ENCODE results near the gene TTLL8.

Gene TTLL8

DNA sequence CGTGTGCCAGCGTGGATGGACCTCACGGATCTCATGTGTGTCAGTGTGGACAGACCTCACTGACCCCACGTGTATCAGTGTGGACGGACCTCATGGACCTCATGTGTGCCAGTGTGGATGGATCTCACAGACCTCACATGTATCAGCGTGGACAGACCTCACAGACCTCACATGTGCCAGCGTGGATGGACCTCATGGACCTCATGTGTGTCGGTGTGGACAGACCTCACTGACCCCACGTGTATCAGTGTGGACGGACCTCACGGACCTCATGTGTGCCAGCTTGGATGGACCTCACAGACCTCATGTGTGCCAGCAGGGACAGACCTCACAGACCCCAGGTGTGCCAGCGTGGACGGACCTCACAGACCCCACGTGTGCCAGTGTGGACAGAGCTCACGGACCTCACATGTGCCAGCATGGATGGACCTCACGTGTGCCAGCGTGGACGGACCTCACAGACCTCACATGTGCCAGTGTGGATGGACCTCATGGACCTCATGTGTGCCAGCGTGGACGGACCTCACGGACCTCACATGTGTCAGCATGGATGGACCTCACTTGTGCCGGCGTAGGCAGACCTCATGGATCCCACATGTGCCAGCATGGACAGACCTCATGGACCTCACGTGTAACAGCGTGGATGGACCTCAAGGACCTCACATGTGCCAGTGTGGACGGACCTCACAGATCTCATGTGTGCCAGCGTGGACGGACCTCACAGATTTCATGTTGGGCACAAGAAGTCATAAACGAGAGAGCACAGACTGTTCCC, 18.2 kb downstream of the TTLL8 start:
- DNase-seq = no peak

DNA sequence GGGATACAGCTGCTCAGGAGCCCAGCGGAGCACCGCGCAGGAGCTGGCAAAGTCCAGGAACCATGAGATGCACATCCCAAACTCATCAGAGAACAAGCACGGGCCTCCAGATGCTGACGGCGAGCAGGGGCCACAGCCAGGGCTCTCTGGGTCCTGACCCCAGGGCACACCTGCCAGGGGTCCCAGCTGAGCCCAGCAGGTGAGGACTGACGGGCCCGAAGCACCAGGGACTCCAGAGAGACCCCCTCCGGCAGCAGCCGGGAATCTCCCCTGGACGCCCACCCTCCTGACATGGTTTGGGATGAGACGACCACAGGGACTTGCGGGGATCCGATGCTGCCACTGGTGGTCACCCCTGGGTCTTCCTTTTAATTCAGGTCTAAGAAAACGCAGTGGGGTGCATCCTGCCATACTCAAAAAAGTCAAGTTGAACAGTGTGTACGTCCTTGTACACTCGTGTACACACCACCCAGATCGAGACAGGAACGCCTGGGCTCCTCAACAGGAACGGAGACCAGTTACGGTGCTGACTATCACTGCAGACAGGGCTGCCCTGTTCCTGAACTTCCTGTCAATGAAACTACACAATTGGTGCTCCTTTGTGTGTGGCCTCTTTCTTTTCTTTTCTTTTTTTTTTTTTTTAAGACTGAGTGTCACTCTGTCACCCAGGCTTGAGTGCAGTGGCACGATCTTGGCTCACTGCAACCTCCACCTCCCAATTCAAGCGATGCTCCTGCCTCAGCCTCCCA, 21.9 kb downstream of the TTLL8 start:
- no peak for DNase-seq

DNA sequence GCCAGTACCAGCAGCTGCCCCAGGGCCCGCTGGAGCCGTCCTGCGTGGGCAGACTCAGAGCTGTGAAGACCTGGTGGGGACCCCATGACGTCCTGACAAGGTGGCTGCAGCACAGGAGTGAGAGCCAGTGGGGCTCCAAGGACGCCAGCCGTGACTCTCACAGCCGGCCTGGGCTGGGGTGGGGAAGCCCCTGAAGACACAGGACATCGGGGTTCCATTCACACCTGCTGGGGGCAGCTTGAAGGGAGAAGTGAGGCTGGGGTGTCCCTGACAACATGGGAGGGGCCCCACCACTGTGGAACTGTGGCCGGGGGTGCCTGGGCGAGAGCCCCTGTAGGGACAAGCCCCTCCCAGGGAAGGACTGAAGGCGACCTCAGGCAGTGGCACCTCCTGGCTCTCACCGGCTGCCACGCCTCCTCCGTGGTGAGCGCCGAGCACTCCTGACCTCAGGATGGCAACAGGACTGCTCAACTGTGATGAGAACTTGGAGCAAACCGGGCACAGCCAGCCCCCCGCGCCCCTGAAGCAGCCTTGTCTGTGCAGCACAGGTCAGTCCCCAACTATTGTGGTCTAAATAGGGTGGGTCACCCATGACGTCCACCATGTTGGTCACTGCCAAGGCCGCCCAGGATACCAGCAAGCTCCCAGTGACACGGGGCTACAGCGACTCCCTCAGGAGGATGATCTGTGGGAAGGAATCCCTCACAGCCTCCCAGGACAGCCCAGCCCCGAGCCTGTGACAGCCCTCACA, 22.8 kb downstream of the TTLL8 start:
- no peak for DNase-seq

DNA sequence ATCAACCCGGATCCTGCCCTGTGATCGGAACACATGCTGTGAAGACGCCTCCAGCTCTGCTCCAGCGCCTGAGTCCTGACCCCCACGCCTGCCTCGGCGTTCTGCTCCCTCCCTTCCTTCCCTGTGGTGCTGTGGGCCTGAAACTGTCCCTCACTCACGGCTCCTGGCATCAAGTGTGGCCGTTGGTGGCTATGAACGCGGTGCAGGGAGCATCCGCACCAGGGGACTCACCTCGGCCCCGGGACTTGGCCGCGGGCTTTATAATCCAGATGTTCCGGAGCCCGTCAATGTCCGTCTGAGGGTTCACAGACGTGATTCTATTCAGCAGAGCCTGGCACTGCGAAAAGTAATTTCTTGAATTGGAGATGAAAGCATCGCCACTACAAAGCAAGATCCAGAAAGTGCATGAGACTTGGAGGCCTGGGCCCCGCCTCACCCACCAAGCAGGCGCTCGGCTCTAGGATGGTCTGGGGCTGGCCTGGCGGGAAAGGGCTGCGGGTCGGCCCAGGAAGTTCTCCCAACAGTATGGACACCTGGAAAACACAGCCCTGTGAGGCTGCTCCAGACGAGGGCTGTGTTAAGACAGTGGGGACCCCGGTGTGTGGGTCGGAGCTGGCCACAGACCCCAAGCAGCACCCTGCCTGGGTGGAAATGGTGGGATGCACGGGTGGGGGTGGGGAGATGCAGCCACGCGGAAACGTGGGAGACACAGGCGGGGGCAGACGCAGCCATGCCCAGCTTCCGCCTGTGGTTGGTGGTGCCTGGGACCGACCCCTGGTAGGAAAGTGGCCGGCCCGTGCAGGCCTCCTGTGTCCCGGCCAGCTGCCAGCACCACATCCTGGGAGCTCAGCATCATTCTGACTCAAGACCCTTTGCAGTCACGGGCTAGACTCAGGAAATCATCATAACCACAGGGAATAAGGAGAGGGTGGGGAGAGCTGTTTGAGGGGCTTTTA, 23.7 kb downstream of the TTLL8 start:
- no peak for DNase-seq

DNA sequence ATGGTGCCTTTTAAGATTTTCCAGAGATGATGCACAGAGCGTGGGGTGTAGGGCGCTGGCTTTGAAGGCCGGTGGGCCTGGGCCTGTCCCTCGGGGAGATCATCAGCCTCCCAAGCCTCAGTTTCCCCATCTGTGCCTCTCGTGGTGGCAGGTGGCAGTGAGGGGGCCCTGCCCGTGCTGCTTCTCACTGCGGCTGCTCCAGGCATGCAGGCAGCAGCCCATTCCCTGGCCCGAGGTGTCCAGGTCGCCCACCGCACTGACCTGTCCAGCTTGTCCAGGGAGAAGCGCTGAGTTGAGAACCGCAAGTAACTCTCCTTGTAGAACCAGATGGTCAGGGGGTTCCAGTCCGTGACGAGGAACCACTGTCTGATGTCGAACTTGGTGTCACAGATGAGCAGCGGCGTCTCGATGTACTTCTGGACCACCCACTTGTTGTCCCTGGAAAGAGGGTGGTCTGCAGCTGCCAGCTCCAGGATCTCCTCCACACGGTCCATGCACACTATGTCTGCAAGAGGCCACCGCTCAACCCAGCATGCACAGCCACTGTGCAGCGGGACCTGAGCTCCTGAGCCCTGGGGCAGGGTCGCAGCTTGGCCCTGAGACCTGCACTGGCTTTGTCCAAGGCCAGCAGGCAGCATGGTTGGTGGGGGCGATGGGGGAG, 25.0 kb downstream of the TTLL8 start:
- no peak for DNase-seq

DNA sequence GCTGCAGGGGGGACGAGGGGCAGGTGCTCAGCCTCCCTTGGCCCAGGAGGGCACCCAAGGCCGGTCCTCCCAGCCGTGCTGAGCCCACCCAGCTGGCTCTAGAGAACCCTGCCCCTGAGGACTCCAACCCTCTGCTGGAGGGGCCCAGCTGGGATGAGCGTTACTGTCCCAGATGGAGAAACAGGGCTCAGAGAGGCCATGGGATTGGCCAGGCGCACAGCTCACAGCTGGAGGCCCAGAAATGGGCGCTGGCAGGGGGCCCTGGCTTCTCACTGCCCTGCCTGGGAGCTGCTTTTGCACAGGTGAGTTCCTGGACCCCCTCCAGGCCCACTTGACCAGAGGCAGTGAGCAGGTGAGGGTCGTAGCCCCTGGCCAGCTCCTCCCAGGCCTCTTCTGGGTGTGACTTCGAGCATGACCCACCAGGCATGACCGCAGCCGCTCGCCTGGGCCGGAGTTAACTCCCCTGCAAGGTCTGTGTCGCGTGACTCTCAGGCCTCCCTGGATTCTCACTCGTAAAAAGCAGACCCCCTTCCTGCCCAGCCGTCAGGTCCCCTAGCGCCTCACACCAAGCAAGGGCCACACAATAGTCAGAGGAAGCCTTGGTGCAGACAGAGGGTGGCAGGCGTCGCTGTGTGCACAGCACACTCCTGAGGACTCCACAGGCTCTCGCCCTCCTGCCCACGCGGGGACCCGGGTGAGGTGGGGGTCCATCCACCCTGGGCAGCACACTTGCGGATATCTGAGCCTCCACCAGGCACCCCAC, 25.8 kb downstream of the TTLL8 start:
- DNase-seq = no peak

DNA sequence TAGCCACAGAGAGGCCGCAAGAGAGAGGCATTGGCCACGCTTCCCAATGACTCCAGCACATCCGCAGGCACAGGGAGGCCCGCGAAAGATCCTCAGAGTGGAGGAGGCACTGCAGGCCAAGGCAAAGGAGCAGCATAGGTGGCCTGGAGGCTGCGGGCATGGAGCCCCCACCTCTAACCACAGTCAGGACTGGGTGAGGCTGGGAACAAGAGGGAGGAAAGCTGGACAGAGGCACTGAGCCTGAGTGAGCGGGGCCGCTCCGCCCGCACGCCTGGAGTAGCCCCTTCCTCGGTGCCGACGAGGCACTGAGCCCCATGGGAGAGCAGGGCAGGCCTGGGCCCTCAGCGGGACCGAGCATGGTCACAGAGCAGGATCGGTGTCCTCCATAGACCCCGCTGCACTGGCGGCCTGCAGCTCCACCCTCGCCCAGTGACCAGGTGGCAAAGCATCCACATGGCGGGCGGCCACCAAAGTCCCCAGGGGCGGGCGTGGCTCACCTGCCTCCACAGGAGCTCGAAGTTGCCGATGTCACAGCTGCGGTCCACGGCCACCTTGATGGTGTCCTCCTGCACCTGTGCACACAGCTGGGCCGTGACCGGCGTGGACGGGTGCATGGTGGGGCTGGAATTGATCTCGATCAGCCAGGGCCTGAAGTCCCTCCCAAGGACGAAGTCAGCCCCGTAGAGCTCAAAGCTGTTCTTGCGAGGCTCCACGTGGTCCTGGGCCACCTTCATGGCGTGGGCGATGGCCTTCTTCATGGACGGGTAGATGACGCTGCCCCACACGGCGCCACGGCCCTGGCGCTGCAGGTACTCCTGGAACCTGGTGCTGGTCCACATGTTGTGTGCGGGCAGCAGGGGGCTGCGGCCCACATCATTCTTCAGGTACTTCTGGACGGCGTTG, 26.7 kb downstream of the TTLL8 start:
- no peak for DNase-seq

DNA sequence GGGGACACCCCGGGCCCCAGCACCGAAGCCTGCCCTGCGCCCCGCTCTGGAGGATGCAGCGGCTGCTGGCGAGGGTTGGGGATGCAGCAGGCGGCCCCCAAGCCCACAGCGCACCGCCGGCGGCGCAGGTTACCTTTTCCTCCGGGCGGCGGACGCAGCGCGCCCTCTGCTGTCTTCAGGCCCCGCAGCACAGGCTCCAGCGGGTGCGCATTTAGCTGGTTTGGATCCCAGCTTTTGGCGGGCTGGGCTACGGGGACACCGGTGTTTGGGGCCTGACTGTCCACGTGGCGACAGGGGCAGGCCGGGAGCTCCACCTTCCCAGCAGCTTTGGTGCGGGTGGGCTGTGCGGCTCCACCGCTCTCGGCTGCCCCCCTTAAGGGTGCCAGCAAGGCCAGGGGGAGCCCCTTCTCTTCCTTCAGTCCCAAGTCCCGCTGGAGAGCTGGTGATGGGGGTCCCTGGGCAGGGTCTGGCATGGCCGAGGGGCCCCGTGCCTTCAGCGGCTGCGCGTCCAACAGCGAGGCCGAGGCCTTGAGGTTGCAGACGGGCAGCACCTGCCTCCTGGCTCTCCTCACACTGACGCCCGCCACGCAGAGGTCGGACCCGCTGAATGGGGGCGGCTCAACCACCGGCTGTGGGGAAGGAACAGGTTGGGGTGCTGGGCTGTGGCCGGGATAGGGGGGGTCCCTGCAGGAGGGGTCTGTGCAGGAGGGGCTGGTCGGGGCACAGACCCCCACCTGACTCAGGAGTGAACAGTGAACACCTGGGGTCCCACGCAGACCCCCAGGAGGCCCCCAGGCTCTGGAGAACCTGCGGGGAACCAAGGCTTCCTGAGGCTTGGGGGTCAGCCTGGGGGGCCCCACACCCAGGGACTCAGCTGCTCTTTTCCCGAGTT, 27.6 kb downstream of the TTLL8 start:
- DNase-seq = no peak

DNA sequence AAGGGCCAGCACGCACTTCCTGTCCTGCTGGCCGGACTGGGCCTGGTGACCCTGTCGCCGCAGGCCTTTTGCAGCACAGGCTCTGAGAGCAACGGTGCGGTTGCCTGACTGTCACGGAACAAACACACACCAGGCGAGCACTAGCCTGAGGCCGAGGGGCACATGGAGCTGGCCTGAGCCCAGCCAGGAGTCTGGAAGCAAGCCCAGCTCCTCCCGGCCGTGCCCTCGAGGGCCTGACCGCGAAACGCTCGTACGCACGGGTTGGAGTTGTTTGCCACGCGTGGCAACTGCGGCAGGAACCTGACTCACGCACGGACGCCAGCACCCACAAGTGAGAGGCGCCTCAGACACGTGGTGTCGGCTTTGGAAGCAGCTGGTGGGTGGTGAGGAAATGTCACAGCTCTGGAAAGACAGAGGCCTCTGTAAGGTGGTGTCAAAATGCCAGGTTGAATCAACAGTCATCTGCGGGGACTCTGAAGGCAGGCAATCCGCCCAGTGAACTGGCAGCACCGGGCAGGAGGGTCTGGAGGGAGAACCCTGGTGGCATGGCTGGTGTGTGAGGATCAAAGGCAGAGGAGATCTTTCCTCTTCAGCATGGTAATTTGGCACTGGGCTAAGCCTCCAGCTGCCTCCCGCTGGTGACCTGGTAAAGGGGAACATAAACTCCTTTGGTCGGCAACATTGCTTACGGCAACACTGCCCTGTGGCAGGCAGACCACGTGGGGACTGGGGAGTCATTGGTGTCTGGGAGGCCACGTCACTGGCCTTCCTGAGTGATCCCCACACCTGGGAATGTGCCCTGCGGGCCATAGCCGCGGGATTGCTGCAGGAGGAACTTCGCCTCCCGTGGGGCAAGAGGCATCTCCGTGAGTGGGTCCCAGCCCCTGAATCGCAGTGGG, 30.2 kb downstream of the TTLL8 start:
- no peak for DNase-seq

DNA sequence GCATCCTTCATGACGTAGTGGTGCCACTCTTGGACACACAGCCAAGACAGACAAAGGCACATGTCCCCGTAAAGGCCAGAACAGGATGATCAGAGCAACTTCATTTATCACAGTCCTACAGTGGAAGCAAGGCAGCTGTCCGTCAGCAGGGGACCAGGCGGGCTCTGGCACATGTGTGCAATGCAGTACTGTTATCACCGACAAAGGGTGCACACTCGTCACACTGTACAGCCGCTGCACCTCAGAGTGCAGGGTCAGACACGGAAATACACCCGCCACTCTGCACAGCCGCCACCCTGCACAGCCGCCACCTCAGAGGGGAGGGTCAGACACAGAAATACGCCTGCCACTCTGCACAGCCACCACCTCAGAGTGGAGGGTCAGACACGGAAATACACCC, 32.1 kb downstream of the TTLL8 start:
- no peak for DNase-seq

DNA sequence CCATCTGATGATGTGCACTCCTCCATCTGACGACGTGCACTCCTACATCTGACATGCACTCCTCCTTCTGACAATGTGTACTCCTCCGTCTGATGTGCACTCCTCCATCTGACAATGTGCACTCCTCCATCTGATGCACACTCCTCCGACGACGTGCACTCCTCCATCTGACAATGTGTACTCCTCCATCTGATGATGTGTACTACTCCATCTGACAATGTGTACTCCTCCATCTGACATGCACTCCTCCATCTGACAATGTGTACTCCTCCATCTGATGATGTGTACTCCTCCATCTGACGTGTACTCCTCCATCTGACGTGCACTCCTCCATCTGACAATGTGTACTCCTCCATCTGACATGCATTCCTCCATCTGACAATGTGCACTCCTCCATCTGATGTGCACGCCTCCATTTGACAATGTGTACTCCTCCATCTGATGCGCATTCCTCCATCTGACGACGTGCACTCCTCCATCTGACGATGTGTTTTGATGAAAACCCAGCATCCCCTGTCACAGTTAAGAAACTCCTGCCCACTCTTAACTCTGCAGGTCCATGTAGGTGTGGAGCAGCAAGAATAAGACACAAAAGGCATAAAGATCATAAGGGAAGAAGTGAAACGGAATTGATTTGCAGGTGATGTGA, 35.8 kb downstream of the TTLL8 start:
- DNase-seq = no peak

DNA sequence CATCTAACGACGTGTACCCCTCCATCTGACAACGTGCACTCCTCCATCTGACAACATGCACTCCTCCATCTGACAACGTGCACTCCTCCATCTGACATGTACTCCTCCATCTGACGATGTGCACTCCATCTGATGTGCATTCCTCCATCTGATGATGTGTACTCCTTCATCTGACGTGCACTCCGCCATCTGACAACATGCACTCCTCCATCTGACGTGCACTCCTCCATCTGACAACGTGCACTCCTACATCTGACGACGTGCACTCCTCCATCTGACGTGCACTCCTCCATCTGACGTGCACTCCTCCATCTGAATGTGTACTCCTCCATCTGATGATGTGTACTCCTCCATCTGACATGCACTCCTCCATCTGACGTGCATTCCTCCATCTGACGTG, 37.5 kb downstream of the TTLL8 start:
- DNase-seq = no peak

DNA sequence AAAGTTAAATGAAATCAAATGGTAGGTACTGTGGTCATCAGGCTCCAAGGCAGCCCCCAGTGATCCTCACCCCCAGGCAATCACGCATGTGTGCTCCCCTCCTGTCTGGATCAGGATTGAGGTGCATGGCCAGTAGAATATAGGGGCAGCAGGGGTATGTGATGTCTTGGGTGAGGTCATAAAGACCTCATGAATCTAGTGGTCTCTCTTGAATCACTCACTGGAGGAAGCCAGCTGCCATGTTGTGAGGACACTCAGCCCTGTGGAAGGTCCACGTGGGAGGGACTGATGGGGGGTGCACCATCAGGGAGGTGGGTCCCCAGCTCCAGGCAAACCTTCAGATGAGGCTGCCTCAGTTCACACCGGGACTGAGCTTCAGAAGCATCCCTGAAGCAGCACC, 38.8 kb downstream of the TTLL8 start:
- no peak for DNase-seq

DNA sequence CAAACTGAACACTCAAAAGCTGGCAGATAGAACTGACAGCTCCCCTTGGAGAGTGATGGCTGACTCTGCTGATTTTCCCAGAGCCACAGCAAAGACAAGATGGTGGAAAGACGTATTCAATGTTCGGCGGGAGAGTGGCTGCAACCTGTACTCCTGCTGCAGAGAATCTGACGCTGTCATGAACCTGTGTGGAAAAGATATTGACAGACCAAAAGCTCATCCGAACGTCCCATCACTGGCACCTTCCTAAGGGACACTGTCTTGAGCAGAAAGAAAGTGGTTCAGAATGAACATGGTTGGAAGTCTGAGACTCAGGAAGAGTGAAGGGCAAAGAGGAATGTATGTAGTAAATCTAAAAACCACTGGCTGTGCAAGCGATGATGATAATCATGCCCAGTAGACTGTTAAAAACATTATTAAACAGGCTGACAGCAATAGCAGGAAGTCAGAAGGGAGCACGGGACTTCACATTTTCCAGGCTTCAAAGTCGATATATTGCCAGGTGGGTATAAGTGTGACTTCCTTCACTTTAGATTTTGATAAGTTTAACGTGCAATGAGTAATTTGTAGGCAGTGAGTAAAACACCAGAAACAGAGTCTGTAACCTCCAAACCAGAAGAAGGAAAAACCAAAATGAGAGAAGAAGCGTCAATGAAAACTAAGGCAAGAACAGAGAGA, 39.4 kb downstream of the TTLL8 start:
- DNase-seq = no peak

DNA sequence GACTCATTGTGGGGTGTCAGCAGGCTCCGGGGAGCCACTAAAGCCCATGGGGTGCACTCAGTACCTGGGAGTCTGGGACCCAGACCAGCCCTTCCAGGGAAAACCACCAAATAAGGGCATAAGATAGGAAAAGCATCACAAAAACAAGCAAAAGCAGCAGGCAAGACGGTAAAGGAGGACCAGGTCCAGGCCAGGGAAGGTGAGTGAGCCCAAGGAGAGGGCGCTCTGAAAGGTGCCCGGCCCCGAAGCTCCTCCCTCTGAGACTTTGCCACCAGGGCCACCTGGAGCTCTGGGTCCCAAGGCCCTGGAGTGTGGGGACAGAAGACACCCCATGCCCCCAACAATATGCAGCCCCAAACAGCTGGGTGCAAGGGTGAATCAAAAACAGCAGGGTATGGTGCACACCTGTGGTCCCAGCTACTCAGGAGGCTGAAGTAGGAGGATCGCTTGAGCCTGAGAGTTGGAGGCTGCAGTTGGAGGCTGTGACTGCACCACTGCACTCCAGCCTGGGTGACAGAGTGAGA, 40.3 kb downstream of the TTLL8 start:
- DNase-seq = no peak

DNA sequence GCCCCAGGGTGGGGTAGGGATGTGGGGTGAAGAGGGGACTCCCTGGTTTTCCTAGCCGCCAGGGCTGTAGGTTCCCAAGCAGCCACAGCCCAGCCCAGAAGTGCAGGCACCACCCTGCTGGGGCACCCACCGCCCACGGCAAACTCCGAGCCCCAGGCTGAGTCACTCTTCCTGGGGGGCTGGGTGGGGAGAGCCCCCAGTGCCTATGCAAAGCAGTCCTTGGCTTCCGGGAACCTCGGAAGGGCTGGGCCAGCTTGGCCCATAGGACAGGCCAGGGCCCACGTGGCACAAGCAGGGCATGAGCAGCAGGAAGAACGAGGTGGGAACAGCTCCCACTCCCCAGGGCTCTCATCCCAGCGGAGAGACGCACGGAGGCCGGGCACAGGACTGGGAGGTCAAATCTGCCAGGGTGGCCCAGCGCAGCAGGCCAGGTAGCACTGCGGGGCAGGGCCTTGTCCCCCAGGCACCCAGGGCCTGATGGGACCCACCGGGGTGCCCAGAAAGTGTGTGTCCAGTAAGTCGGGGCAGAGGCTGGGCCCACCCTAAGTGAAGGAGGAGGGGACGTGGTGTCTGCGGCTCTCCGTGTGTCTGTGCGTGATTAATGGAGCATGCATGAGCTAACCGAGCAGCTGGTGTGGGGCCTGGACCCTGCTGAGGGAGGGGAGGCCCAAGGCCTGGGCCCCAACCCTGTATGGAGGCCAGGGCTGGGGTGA, 41.0 kb downstream of the TTLL8 start:
- DNase-seq = no peak

All from NCI-H1417 treated with DMSO at 0.1 percent for 48 hours (cell line).